GM23248 (cell line): Measurements from ENCODE around the gene DPH3. TPM values are rescaled to one million over a fixed set of nuclear protein-coding genes. Genes with fewer than 3 reads are reported as not detected.

Experiments used
- DNase-seq: peaks from one replicate; pipeline ENCODE4 v3.0.0-alpha.2; 2015
- H2AFZ ChIP-seq: fragments of 200-600 bp; sonication (generic); 2 replicates; pipeline ENCODE4 v1.6.1; 2016; ENCODE audit warnings: antibody characterized with exemption
- H3F3A ChIP-seq: fragments of 200-600 bp; sonication (generic); 2 replicates; pipeline ENCODE4 v1.6.1; 2016; ENCODE audit warnings: mild to moderate bottlenecking, antibody characterized with exemption, mixed run types; ENCODE audit not compliant: insufficient read depth
- H3K27ac ChIP-seq: fragments of 200-600 bp; sonication (generic); 2 replicates; pipeline ENCODE4 v1.5.1; 2016; ENCODE audit warnings: mild to moderate bottlenecking
- H3K27me3 ChIP-seq: fragments of 200-600 bp; sonication (generic); replicated peaks from 2 replicates; pipeline ENCODE4 v1.6.1; 2016; ENCODE audit warnings: mild to moderate bottlenecking; ENCODE audit not compliant: insufficient read depth
- H3K36me3 ChIP-seq: fragments of 200-600 bp; sonication (generic); 2 replicates; pipeline ENCODE4 v1.6.1; 2016; ENCODE audit warnings: low read depth, mild to moderate bottlenecking
- H3K4me1 ChIP-seq: fragments of 200-600 bp; sonication (generic); 2 replicates; pipeline ENCODE4 v1.6.1; 2016; ENCODE audit warnings: mild to moderate bottlenecking; ENCODE audit not compliant: insufficient read depth
- H3K4me2 ChIP-seq: fragments of 200-600 bp; sonication (generic); one replicate; pipeline ENCODE4 v1.6.1; 2016; ENCODE audit warnings: mild to moderate bottlenecking; ENCODE audit not compliant: unreplicated experiment
- H3K4me3 ChIP-seq: fragments of 200-600 bp; sonication (generic); 2 replicates; pipeline ENCODE4 v1.5.1; 2016; ENCODE audit warnings: mild to moderate bottlenecking
- H3K79me2 ChIP-seq: fragments of 200-600 bp; sonication (generic); 2 replicates; pipeline ENCODE4 v1.6.1; 2016; ENCODE audit warnings: mild to moderate bottlenecking; ENCODE audit not compliant: insufficient read depth
- H3K9ac ChIP-seq: fragments of 200-600 bp; sonication (generic); 2 replicates; pipeline ENCODE4 v1.6.1; 2016; ENCODE audit warnings: mild to moderate bottlenecking
- H3K9me2 ChIP-seq: fragments of 200-600 bp; sonication (generic); 2 replicates; pipeline ENCODE4 v1.6.1; 2016; ENCODE audit warnings: mixed run types, mild to moderate bottlenecking, moderate library complexity; ENCODE audit not compliant: insufficient read depth
- H3K9me3 ChIP-seq: fragments of 200-600 bp; sonication (generic); one replicate; pipeline ENCODE4 v1.6.1; 2017; ENCODE audit warnings: low read depth
- H4K20me1 ChIP-seq: fragments of 200-600 bp; sonication (generic); 2 replicates; pipeline ENCODE4 v1.6.0; 2016; ENCODE audit not compliant: insufficient read depth
- EZH2 ChIP-seq: fragments of 200-600 bp; sonication (generic); IDR thresholded peaks from 2 replicates; pipeline ENCODE4 v1.6.1; 2018; ENCODE audit warnings: antibody characterized with exemption, mild to moderate bottlenecking; ENCODE audit not compliant: insufficient read depth, poor library complexity, severe bottlenecking
- EZH2phosphoT487 ChIP-seq: fragments of 200-600 bp; sonication (generic); IDR thresholded peaks from 2 replicates; pipeline ENCODE4 v1.6.1; 2018; ENCODE audit warnings: antibody characterized with exemption, moderate library complexity, mild to moderate bottlenecking, low read depth; ENCODE audit not compliant: insufficient read depth
- WGBS, 2 experiments: methylation state at CpG; one replicate each; pipeline ENCODE4 v1.1.6; 2015 to 2017; ENCODE audit warnings: low lambda C conversion rate in 2 of 2, low coverage in 1 of 2; ENCODE audit errors: missing lambda C conversion rate in 2 of 2; 5-methylcytosine and 5-hydroxymethylcytosine counted together
- in situ Hi-C: fragments of 300-500 bp; cut with MboI; formaldehyde crosslinking; loops from 2 replicates; pipeline ENCODE4 v1.15.0; 2020
- polyA plus RNA-seq: library from polyadenylated mRNA; unstranded; fragments of >200 nt; fragmentation: Nextera tagmentation; extraction: Ambion mirVana; gene quantifications from 2 replicates; pipeline ENCODE4 v1.2.1, GENCODE V29; 2016
- total RNA-seq: library from RNA; depleted of rRNA; stranded (reverse); fragments of >200 nt; shearing (Covaris generic); gene quantifications from 2 replicates; pipeline ENCODE4 v1.2.3, GENCODE V29; 2014

The DPH3 gene
- total and polyA plus RNA-seq, 2 experiments from 2014 or later: 27.1 to 51.3 TPM

- 86% methylated on average over 3 of the region's 3 CpGs for WGBS, 2 experiments
- Histone ChIP-seq H3K9ac (peak overlapping the region; percentile 99; the same call in 1 of the 2 replicates), H3F3A (no peaks in the 10 kb centered on the region), H3K9me2 (no peaks in the 10 kb centered on the region), H3K36me3 (0 out of 2 replicates have a peak, but pooled peaks cover 3% of the 10 kb centered on the region), H3K4me2 (no peak overlapping the region), H3K27me3 (no peaks in the 10 kb centered on the region), H3K9me3 (no peaks in the 10 kb centered on the region), H2AFZ (no peak overlapping the region), H4K20me1 (no peaks in the 10 kb centered on the region), H3K79me2 (peaks cover 65% of the 10 kb centered on the region), H3K4me3 (0 out of 2 replicates have a peak overlapping the region, but pooled peaks have one; percentile 89), H3K27ac (no peak overlapping the region), H3K4me1 (peaks cover 31% of the 10 kb centered on the region)
- DNase-seq: no peak
- in situ Hi-C loops: no loop called here
- TF ChIP-seq EZH2phosphoT487 (no peak), EZH2 (no peak)
Observed at GRCh38 chr3:16266714-16267113, 2.0 kb upstream of the DPH3 start.

- Histone ChIP-seq H3K27me3 (no peaks in the 10 kb centered on the region), H3K4me2 (peak overlapping the region; percentile 93), H3K9me3 (no peaks in the 10 kb centered on the region), H2AFZ (peak overlapping the region; percentile 88), H3K9me2 (no peaks in the 10 kb centered on the region), H4K20me1 (no peaks in the 10 kb centered on the region), H3K4me3 (peak overlapping the region; percentile 89), H3K9ac (peak overlapping the region; percentile 99), H3K79me2 (peaks cover 76% of the 10 kb centered on the region), H3K27ac (peak overlapping the region; percentile 94), H3K4me1 (peaks cover 34% of the 10 kb centered on the region), H3K36me3 (peaks cover 2% of the 10 kb centered on the region; the same call in 1 of the 2 replicates), H3F3A (no peaks in the 10 kb centered on the region)
- no peak for DNase-seq
- WGBS, 2 experiments: 0 to 1% methylated on average over 6 of the region's 6 CpGs
- TF ChIP-seq EZH2 (no peak), EZH2phosphoT487 (no peak)
- in situ Hi-C loops: no loop called here
Observed at GRCh38 chr3:16265455-16265786, 678 bp upstream of the DPH3 start.

- H3K9me2 ChIP-seq: no peaks in the 10 kb centered on the region
- peaks cover 34% of the 10 kb centered on the region for H3K4me1 ChIP-seq
- peak overlapping the region; percentile 71 for H2AFZ ChIP-seq
- peaks cover 14% of the 10 kb centered on the region for H3K36me3 ChIP-seq
- 1 to 2% methylated on average over 20 to 21 of the region's 21 CpGs for WGBS, 2 experiments
- H3K4me2 ChIP-seq: peak overlapping the region; percentile 89
- peak; percentile 42 for DNase-seq
- no peaks in the 10 kb centered on the region for H3K27me3 ChIP-seq
- H3K4me3 ChIP-seq: peak overlapping the region; percentile 89
- peak overlapping the region; percentile 99 for H3K9ac ChIP-seq
- peak overlapping the region; percentile 94 for H3K27ac ChIP-seq
- no peaks in the 10 kb centered on the region for H3F3A ChIP-seq
- H4K20me1 ChIP-seq: no peaks in the 10 kb centered on the region
- in situ Hi-C loops: no loop called here
- H3K79me2 ChIP-seq: peaks cover 76% of the 10 kb centered on the region
- no peaks in the 10 kb centered on the region for H3K9me3 ChIP-seq
- TF ChIP-seq EZH2phosphoT487 (no peak), EZH2 (no peak)
Observed at GRCh38 chr3:16264174-16264707, 502 bp downstream of the DPH3 start.

GRCh38 chr3:16262174-16262573 is 2.6 kb downstream of the DPH3 start:
- 0 out of 2 replicates have a peak, but pooled peaks cover 4% of the 10 kb centered on the region for H3F3A ChIP-seq
- H3K9me3 ChIP-seq: no peaks in the 10 kb centered on the region
- H3K79me2 ChIP-seq: peaks cover 59% of the 10 kb centered on the region
- no peak for TF ChIP-seq EZH2
- no peak for TF ChIP-seq EZH2phosphoT487
- H3K9me2 ChIP-seq: no peaks in the 10 kb centered on the region
- no peak overlapping the region for H3K27ac ChIP-seq
- no peak for DNase-seq
- H3K4me3 ChIP-seq: no peak overlapping the region
- no peaks in the 10 kb centered on the region for H4K20me1 ChIP-seq
- H3K4me1 ChIP-seq: peaks cover 23% of the 10 kb centered on the region
- H2AFZ ChIP-seq: no peak overlapping the region
- H3K9ac ChIP-seq: no peak overlapping the region
- H3K27me3 ChIP-seq: no peaks in the 10 kb centered on the region
- in situ Hi-C loops: no loop called here
- H3K36me3 ChIP-seq: peaks cover 16% of the 10 kb centered on the region
- 57 to 58% methylated on average over 4 of the region's 4 CpGs for WGBS, 2 experiments
- no peak overlapping the region for H3K4me2 ChIP-seq

GRCh38 chr3:16260046-16260445 is 4.7 kb downstream of the DPH3 start:
- no peaks in the 10 kb centered on the region for H3K9me2 ChIP-seq
- H3K9ac ChIP-seq: no peak overlapping the region
- peaks cover 16% of the 10 kb centered on the region for H3K36me3 ChIP-seq
- no peak overlapping the region for H3K4me3 ChIP-seq
- H3F3A ChIP-seq: peaks cover 9% of the 10 kb centered on the region; the same call in 1 of the 2 replicates
- H3K27ac ChIP-seq: no peak overlapping the region
- 96 to 100% methylated on average over 1 of the region's 1 CpG for whole genome bisulfite sequencing, 2 experiments
- no peaks in the 10 kb centered on the region for H4K20me1 ChIP-seq
- peaks cover 15% of the 10 kb centered on the region for H3K4me1 ChIP-seq
- H2AFZ ChIP-seq: no peak overlapping the region
- H3K9me3 ChIP-seq: no peaks in the 10 kb centered on the region
- H3K27me3 ChIP-seq: no peaks in the 10 kb centered on the region
- H3K79me2 ChIP-seq: peaks cover 38% of the 10 kb centered on the region
- TF ChIP-seq EZH2phosphoT487: no peak
- TF ChIP-seq EZH2: no peak
- no peak overlapping the region for H3K4me2 ChIP-seq
- in situ Hi-C loops: no loop called here
- DNase-seq: no peak
